GM21367 (cell line): ENCODE data around the gene FAM169A.
"Not testable (repeated sequence)": the region's sequence is repeated elsewhere in the genome, so short reads cannot be mapped to it uniquely, and the experiment has no call there.

Source experiments
- ATAC-seq: cut with Tn5 transposase; IDR thresholded peaks from one replicate; pipeline ENCODE4 v1.9.1; 2021; ENCODE audit not compliant: unreplicated experiment

FAM169A gene, protein sequence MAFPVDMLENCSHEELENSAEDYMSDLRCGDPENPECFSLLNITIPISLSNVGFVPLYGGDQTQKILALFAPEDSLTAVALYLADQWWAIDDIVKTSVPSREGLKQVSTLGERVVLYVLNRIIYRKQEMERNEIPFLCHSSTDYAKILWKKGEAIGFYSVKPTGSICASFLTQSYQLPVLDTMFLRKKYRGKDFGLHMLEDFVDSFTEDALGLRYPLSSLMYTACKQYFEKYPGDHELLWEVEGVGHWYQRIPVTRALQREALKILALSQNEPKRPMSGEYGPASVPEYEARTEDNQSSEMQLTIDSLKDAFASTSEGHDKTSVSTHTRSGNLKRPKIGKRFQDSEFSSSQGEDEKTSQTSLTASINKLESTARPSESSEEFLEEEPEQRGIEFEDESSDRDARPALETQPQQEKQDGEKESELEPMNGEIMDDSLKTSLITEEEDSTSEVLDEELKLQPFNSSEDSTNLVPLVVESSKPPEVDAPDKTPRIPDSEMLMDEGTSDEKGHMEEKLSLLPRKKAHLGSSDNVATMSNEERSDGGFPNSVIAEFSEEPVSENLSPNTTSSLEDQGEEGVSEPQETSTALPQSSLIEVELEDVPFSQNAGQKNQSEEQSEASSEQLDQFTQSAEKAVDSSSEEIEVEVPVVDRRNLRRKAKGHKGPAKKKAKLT

DNA sequence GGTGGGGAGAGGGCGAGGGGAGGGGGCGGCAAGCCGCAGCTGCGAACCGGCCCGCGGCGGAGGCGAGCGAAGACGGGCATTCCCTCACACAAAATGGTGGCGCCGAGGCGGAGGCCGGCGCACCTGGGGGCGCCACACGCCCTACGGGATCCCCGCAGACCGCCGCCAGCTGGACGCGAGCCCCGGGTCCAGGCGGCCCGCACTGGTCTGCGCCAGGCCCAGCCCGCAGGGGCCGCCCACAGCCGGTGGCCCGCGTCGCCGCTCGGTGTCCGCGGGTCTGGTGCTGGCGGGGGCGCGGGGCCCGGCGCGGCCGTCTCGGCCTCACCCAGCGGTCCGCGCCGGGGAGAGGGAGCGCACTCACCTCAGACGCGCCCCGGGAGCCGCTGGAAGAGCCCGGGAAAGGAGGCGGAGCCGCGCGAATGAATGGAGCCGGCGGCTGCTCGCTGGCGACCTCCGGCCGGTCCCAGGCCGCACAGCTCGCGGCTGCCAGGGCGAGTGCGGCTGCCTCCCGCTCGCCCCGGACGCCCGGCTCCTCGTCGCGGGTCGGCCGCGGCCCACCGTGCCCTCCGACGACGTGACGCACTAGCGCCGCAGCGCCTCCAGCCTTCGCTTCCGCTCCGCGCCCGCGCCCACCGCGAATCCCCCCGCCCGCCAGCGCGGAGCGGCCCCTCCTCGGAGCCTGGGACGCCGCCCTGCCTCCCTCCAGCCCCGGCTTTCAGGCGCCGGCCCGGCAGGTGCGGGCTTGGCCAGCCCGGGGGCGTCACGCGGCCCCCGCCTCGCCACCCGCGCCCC lies at the start of gene FAM169A:
Gene FAM169A (minus strand): TSS at position 584 of the 792 bp plus-strand sequence. CDS start 24,711 bp downstream, outside the sequence.
- peak; percentile 46 for ATAC-seq

DNA sequence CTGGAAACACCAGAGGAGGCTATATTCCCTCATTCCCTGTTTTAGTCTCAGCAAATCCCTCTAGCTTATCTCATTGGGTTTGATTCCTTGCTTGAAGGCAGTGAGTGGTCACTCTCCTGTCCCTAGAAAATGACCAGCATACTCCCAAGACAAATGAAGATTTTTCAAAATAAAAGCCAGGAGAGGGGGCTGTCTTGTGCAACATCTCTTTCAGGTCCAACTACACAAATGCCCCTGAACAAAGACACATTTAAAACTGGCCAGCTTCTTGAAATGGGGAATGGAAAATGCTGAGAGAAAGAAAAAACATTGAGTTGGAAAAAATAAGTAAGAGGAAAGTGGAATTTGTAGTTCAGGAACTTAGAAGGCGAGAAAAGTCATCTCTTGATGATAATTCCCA lies 49.3 kb upstream of the FAM169A start:
- ATAC-seq: no peak

DNA sequence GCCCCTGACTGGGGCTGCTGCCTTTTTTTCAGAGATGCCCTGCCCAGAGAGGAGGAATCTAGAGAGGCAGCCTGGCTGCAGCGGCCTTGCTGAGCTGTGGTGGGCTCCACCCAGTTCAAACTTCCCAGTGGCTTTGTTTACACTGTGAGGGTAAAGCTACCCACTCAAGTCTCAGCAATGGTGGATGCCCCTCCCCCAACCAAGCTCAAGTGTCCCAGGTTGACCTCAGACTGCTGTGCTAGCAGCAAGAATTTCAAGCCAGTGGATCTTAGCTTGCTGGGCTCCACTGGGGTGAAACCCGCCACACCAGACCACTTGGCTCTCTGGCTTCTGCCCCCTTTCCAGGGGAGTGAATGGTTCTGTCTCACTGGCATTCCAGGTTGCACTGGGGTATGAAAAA lies 45.2 kb upstream of the FAM169A start:
- ATAC-seq: not testable (repeated sequence)

DNA sequence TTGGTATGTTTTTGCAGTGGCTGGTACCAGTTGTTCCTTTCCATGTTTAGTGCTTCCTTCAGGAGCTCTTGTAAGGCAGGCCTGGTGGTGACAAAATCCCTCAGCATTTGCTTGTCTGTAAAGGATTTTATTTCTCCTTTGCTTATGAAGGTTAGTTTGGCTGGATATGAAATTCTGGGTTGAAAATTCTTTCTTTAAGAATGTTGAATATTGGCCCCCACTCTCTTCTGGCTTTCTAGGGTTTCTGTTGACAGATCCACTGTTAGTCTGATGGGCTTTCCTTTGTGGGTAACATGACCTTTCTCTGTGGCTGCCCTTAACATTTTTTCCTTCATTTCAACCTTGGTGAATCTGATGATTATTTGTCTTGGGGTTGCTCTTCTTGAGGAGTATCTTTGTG lies 43.7 kb upstream of the FAM169A start:
- not testable (repeated sequence) for ATAC-seq

DNA sequence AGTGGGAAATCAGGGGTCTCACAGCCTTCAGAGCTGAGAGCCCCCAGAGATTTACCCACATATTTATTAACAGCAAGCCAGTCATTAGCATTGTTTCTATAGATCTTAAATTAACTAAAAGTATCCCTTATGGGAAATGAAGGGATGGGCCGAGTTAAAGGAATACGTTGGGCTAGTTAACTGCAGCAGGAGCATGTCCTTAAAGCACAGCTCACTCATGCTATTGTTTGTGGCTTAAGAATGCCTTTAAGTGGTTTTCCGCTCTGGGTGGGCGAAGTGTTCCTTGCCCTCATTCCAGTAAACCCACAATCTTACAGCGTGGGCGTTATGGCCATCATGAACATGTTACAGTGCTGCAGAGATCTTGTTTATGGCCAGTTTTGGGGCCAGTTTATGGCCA lies 42.0 kb upstream of the FAM169A start:
- ATAC-seq: not testable (repeated sequence)

DNA sequence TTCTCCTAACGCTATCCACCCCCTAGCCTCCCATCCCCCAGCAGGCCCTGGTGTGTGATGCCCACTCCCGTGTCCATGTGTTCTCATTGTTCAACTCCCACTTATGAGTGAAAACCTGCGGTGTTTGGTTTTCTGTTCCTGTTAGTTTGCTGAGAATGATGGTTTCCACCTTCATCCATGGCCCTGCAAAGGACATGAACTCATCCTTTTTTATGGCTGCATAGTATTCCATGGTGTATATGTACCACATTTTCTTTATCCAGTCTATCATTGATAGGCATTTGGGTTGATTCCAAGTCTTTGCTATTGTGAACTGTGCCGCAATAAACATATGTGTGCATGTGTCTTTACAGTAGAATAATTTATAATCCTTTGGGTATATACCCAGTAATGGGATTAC lies 38.5 kb upstream of the FAM169A start:
- not testable (repeated sequence) for ATAC-seq

DNA sequence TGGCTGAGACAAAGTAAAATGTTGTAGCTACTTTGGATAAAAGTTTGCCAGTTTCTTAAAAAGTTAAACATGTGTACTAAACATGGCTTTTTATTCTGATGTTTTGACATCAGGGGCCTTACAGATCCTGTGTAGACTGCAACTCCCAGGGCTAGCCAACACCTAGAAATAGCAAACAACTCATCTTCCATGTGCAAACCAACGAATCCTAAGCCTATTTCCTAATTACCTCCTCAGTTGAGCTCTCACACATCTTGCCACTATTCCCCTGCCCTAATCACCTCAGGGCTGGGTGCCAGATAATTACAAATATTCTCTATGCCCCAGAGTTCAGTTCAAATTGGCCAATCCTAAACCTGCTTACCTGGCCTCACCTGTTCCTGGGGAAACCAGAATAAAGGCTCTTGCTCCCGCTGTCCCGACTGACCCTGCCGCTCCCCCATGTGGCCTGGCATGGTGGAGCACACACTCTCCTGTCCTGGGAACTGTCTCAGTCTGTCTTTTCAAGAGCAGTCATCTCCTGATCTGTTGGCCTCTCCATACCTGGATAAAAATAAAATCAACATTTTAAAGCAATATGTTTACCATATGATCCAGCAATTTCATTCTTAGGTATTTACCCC lies 37.1 kb upstream of the FAM169A start:
- no peak for ATAC-seq

DNA sequence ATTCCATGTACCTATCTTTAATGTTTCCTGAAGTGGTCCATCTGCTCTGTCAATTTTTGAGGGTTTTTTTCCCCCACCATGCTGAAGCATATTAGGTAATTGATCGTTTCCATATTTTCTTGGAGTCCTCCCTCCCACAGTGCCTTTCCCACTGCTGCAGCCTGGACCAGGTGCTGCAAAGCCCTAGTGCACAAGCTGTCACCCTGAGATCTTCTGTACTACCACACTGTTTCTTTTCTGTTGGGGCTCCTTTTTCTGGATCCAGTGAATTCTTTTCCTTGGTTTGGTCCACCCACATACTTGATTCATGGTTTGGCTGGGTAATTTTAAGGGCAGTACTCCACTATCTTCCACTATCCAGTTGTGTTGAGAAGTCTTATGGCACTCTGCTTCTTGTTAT lies 30.9 kb upstream of the FAM169A start:
- ATAC-seq: no peak

DNA sequence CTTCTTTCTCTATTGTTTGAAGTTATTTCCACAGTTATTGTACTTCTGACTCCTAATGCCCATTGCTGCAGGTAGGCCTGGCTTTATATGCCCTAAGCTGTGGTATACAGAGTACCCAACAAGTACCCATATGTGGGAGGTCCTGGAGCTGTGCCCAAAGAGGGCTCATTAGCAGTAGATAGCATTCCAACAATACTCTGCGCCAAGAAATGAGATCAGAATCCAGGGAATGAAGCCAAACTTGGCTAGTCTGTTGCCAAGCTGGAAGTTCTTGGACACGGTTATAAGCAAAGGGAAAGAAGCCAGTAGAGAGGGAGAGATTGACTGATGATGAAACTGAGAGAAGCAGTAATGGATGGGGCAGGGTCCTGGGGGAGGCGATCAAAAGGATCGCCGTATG lies 29.7 kb upstream of the FAM169A start:
- no peak for ATAC-seq

DNA sequence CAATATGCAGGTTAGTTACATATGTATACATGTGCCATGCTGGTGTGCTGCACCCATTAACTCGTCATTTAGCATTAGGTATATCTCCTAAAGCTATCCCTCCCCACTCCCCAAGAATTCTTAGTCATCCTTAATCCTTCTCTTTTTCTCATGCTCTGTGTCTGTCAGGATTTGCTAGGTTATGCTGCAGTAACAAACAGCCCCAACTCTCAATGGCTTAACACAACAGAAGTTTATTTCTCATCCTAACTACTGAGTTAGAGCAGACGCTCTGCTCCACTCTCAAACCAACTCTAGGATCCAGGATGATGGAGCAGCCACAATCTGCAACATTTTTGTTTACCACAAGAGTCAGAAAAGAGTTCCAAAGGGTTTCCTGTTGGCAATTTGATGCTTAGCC lies 28.2 kb upstream of the FAM169A start:
- no peak for ATAC-seq

DNA sequence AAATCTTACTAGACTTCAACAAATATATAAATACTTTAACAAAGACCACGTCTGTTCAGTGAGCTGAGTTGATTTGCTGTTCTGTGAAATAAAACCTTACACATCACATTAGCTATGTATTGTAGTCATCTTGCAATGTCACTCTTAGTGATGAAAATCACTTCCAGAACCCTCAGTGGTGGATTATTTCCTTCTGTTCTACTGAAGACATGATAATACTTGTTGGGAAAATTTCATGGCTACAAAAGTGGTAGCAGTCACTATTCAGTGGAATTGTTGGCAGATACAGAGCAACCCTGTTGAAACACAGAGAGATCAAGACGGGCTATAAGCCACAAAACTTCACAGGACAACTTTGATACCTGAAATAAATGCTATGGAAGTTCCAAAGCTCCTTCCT lies 26.7 kb upstream of the FAM169A start:
- ATAC-seq: no peak

DNA sequence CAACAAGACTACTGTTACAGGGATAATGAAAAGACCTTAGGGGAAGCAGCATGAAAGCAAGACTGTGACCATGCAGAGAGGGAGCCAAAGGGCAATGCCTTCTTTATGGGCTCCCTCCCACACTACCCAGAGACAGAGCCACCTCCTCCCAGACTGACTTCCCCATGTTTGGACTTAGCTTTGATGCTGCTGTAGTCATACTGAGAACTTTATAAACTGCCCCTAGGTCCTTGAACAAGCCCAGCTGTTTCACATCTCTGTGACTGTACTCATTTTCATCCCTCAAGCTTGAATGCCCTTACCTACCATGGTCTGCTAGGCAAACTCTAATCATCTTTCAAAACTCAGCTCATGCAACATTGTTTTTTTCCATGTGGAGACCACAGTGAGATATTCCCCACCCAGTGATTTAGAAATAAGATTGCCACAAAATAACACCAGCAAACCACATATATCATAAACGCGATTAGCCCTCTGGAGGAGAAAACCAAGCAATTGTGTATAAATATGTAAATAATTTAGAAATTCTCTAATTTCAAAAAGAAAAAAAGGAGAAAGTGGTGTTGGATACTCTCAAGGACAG lies 23.4 kb upstream of the FAM169A start:
- peak; percentile 47 for ATAC-seq

DNA sequence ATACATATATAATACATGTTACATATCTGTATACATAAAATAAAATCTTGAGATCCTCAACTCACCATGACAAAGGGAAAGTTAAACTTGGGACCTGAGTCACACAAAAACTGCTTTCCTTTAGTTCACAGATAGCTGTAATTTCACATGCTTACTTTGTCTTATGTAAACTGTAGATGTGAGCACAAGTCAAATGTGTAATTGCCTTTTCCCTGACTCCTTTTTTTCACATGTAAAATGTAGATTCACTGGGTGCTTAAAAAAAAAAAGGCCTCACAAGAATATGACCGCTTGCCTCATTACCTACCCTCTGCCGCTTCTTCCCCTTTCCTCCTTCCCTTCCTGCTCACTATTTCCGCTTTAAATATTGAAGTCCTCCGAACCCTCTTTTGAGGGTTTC lies 21.9 kb upstream of the FAM169A start:
- ATAC-seq: no peak

DNA sequence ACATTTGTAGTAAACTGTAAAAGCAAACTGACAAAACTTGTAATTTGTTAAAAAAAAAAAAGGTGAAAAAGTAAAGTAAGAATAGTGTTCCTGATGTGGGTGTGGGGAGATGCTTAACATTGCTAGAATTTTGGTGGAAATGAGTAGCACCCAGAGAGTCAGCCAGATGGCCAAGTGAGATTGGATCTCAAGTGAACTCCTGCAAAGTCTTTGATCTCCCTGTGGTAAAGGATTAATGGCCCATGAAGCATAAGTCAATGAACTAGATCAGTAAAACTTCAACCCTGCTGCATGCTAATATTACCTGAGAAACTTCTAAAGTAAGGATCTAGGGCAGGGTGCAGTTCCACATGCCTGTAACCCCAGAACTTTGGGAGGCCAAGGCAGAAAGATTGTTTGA lies 19.0 kb upstream of the FAM169A start:
- no peak for ATAC-seq

DNA sequence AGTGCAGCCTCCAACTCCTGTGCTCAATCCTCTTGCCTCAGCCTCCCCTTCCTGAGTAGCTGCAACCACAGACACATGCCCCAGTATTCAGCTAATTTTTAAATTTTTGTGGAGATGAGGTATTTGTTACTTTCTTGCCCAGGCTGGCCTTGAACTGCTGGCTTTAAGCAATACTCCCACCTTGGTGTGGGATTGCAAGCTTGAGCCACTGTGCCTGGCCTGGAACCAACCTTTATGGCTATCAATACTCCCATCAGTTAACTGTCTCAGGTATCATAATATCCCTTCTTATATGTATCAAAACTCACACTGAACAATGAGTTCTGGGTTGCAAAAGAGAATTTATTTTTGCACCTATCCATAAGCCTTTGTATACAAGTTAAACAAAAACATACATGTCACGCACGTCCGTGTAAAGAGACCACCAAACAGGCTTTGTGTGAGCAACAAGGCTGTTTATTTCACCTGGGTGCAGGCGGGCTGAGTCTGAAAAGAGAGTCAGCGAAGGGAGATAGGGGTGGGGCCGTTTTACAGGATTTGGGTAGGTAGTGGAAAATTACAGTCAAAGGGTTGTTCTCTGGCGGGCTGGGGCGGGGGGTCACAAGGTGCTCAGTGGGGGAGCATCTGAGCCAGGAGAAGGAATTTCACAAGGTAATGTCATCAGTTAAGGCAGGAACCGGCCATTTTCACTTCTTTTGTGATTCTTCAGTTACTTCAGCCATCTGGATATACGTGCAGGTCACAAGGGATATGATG lies 16.4 kb upstream of the FAM169A start:
- ATAC-seq: not testable (repeated sequence)

DNA sequence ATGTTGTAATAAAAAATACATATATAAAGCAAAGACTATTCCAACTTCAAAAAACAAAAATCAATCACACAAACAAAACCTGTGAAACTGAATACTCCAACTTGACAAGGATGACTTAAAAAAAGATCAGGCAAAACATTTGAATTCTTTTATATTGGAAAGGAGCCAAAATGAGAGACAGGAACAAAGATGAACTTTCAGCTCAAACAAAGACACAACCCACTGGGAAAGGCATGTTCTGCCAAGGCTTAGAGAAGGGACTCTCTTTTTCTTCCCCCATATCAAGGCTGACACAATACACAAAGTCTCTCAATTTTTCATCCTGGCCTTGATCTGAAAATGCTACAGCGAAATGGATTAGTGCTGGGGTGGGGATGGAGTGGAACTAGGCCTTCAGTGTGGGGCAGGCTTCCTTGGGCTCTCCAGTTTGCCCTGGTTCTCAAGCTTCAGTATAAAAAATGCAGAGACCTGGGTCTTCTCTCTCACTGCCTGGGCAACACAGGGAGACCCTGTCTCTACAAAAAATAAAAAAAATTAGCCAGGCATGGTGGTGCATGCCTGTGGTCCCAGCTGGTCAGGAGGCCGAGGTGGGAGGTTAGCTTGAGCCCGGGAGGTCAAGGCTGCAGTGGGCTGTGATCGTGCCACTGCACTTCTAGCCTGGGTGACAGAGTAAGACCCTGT lies 11.6 kb upstream of the FAM169A start:
- no peak for ATAC-seq

DNA sequence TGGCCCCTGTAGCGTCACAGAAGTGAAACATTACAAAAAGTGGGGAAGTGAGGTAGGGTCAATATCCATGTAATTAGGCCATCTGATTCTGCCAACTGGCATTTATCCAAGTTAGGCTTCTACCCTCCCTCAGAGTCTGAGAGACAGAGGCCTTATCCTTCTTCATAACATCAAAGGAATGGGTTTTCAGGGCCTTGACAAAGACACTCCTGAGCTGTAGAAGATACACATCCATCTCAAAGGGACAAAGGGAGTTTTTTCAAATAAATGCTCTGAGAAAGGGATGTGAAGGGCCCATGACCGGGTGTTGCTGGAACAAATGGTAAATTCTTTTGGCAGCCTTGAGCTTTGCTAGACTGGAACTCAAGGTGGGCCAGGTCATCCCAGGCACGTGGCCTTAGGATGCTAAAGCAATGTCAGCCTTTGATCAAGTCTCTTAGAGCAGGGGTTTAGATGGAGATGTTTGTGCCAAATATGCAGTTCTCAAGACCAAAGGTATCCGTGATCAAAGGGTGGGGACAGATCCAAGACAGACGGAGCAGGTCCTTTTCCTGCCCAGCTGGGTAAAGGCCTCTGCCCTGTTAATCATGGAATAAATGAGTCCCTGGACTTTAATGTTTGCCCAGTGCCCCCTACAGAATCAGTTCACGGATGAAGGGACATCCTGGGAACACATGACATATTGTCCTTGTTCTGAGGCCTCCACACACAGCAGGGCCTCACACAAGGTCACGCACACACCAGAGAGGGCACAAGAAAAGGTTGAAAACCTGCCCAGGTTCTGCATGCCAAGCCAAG lies 10.0 kb upstream of the FAM169A start:
- no peak for ATAC-seq

DNA sequence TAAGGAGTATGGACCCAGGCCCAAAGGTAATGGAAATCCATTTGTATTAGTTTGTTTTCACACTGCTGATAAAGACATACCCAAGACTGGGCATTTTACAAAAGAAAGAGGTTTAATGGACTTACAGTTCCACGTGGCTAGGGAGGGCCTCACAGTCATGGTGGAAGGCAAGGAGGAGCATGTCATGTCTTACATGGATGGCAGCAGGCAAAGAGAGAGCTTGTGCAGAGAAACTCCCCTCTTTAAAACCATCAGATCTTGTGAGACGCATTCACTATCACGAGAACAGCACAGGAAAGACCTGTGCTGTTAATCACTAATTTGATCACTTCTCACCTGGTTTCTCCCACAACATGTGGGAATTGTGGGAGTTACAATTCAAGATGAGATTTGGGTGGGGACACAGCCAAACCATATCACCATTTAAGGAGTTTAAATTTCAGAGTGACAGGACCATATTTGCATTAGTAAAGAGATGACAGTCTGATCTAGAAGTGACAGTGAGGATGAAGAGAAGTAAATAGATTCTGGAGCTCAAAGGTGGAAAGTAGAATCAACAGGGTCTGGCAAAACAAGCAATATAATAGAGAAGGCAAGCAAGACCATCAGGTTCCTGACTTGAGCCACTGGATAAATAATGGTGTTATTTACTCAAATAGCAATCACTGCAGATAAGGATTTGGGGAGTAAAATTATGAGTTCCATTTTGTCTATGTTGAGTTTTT lies 7.5 kb upstream of the FAM169A start:
- ATAC-seq: no peak
